Kidney epithelial cell (primary cell): ENCODE data around the gene ENTPD8. TPM values are rescaled to one million over a fixed set of nuclear protein-coding genes. Genes with fewer than 3 reads are reported as not detected.
"Not testable (repeated sequence)": the region's sequence is repeated elsewhere in the genome, so short reads cannot be mapped to it uniquely, and the experiment has no call there.

Experiments used
- DNase-seq: peaks from one replicate; pipeline ENCODE4 v3.0.0-alpha.2; 2010; ENCODE audit warnings: low read depth
- H3K27me3 ChIP-seq: 2 replicates; pipeline ENCODE4 v1.6.0; 2011; ENCODE audit warnings: low read length; ENCODE audit not compliant: control insufficient read depth, insufficient read depth
- H3K36me3 ChIP-seq: 2 replicates; pipeline ENCODE4 v1.5.1; 2011; ENCODE audit warnings: low read length; ENCODE audit not compliant: control insufficient read depth, insufficient read depth
- H3K4me3 ChIP-seq: 2 replicates; pipeline ENCODE4 v1.5.1; 2011; ENCODE audit warnings: low read depth, mild to moderate bottlenecking, control low read depth, low read length
- CTCF ChIP-seq: IDR thresholded peaks from 2 replicates; pipeline ENCODE4 v1.5.1; 2011; ENCODE audit warnings: mild to moderate bottlenecking, moderate library complexity, low read length, control low read depth, inconsistent platforms; ENCODE audit not compliant: insufficient read depth, poor library complexity, severe bottlenecking
- total RNA-seq: library from RNA; depleted of rRNA; stranded (reverse); fragments of >200 nt; gene quantifications from 2 replicates; pipeline ENCODE4 v1.2.3, GENCODE V29; 2015

Gene ENTPD8
- total RNA-seq, 1 donor from 2014 or later = not detected

GRCh38 chr9:137415451-137415850 is 25.7 kb downstream of the ENTPD8 start:
- no peak for DNase-seq
- H3K36me3 ChIP-seq = no peaks in the 10 kb centered on the region
- H3K4me3 ChIP-seq = no peak overlapping the region
- H3K27me3 ChIP-seq = no peaks in the 10 kb centered on the region
- no peak for TF ChIP-seq CTCF

- H3K36me3 ChIP-seq = no peaks in the 10 kb centered on the region
- peaks cover 5% of the 10 kb centered on the region for H3K27me3 ChIP-seq
- DNase-seq = no peak
- no peak overlapping the region for H3K4me3 ChIP-seq
- no peak for TF ChIP-seq CTCF
Measured at GRCh38 chr9:137412431-137412830, 28.7 kb downstream of the ENTPD8 start.

DNA sequence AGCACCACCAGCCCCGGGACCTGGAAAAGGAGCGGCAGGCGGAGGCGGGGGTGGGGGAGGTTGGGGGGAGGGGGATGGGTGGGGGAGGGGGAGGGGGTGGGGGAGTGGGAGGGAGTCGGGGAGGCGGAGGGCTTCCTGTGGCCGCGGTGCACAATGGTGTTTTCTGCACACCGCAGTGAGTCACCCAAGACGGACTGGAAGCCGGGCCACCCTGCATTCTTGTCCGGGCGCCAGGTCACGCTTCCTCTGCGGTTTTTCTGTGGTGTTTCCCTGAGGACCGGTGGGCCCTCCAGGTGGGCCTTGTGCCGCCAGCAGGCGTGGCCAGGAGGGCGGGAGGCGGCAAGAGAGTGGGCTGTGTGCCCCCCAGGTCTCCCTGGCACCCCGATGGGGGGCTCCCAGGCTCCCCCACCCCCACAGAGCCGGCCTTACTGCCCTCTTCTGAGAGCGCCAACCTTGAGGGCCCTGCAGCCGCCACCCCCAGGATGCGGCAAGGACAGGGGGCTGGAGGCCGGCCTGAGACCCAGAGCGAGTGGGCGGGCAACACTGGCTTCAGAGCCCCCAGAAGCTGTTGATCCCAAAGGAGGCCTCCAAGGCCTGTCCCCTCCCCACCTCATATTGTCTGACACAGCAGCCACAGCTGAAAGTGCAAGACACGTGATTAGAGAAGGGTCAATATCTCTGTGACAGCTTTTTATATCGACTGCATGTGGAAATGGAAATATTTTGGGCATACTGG is 29.3 kb downstream of the ENTPD8 start:
- Histone ChIP-seq H3K4me3 (no peak overlapping the region), H3K36me3 (no peaks in the 10 kb centered on the region), H3K27me3 (peaks cover 10% of the 10 kb centered on the region)
- peak; percentile 77 for DNase-seq
- no peak for TF ChIP-seq CTCF

- no peaks in the 10 kb centered on the region for H3K36me3 ChIP-seq
- no peak for DNase-seq
- TF ChIP-seq CTCF = no peak
- no peak overlapping the region for H3K4me3 ChIP-seq
- H3K27me3 ChIP-seq = peaks cover 14% of the 10 kb centered on the region
Measured at GRCh38 chr9:137411260-137411644, 29.9 kb downstream of the ENTPD8 start.

- DNase-seq = no peak
- Histone ChIP-seq H3K4me3 (no peak overlapping the region), H3K36me3 (no peaks in the 10 kb centered on the region), H3K27me3 (peaks cover 15% of the 10 kb centered on the region)
- no peak for TF ChIP-seq CTCF
Measured at GRCh38 chr9:137410891-137411249, 30.3 kb downstream of the ENTPD8 start.

- DNase-seq, H3K4me3 ChIP-seq, H3K36me3 ChIP-seq: not testable (repeated sequence)
- peaks cover 15% of the 10 kb centered on the region for H3K27me3 ChIP-seq
Measured at GRCh38 chr9:137410236-137410890, 30.8 kb downstream of the ENTPD8 start.
